Activated T-helper 2 cell treated with anti-CD3 and anti-CD28 coated beads, Interferon-gamma antibody, Interleukin-2, Interleukin-4, amounts not matched to agents 10 μg/mL and 5 μg/mL and 100 μg/mL, durations not matched to agents 14 hours and 24 hours and 36 hours (primary cell): Measurements from ENCODE around the gene RTN4IP1. TPM values are rescaled to one million over a fixed set of nuclear protein-coding genes. Genes with fewer than 3 reads are reported as not detected.
"Not testable (repeated sequence)": the region's sequence is repeated elsewhere in the genome, so short reads cannot be mapped to it uniquely, and the experiment has no call there.

ENCODE experiments used
- DNase-seq: peaks from one replicate; pipeline ENCODE4 v3.0.0; 2021; ENCODE audit warnings: low spot score
- H3K27ac Mint-ChIP-seq: one replicate; pipeline ENCODE4 v1.8.0; 2021; ENCODE audit warnings: mixed read lengths
- H3K27me3 Mint-ChIP-seq: one replicate; pipeline ENCODE4 v1.8.0; 2021; ENCODE audit warnings: low read depth, mixed read lengths
- H3K36me3 Mint-ChIP-seq: one replicate; pipeline ENCODE4 v1.8.0; 2021; ENCODE audit warnings: low read depth, mixed read lengths
- H3K4me1 Mint-ChIP-seq: one replicate; pipeline ENCODE4 v1.8.0; 2021; ENCODE audit warnings: low read depth, mixed read lengths
- H3K4me3 Mint-ChIP-seq: one replicate; pipeline ENCODE4 v1.8.0; 2021; ENCODE audit warnings: low read depth, mild to moderate bottlenecking, moderate library complexity, mixed read lengths
- H3K9me3 Mint-ChIP-seq: one replicate; pipeline ENCODE4 v1.8.0; 2021; ENCODE audit warnings: mixed read lengths
- intact Hi-C: fragments of 100-400 bp; cut with micrococcal nuclease; formaldehyde crosslinking; loops from one replicate; pipeline ENCODE4 v1.15.1; 2023
- total RNA-seq: library from RNA; stranded (reverse); gene quantifications from 2 replicates; pipeline ENCODE4 v1.2.3, GENCODE V29; 2022

Gene RTN4IP1
- total RNA-seq, 1 donor from 2014 or later: 6.4 TPM

- Mint-ChIP-seq H3K27ac (no peak overlapping the region), H3K4me1 (peaks cover 20% of the 10 kb centered on the region), H3K27me3 (no peaks in the 10 kb centered on the region), H3K9me3 (no peaks in the 10 kb centered on the region), H3K36me3 (peaks cover 67% of the 10 kb centered on the region), H3K4me3 (no peak overlapping the region)
- no peak for DNase-seq
- intact Hi-C loops: no loop called here
Observed at GRCh38 chr6:106642476-106642875, 13.2 kb upstream of the RTN4IP1 start.

GRCh38 chr6:106639812-106640211 lies 10.5 kb upstream of the RTN4IP1 start:
- H3K36me3 Mint-ChIP-seq: peaks cover 58% of the 10 kb centered on the region
- intact Hi-C loops: no loop called here
- no peak overlapping the region for H3K4me3 Mint-ChIP-seq
- no peaks in the 10 kb centered on the region for H3K27me3 Mint-ChIP-seq
- no peak overlapping the region for H3K27ac Mint-ChIP-seq
- DNase-seq: no peak
- H3K4me1 Mint-ChIP-seq: peaks cover 30% of the 10 kb centered on the region
- H3K9me3 Mint-ChIP-seq: no peaks in the 10 kb centered on the region

GRCh38 chr6:106637717-106638341 lies 8.5 kb upstream of the RTN4IP1 start:
- Mint-ChIP-seq H3K4me3 (no peak overlapping the region), H3K27ac (no peak overlapping the region), H3K36me3 (peaks cover 49% of the 10 kb centered on the region), H3K4me1 (peaks cover 36% of the 10 kb centered on the region), H3K27me3 (no peaks in the 10 kb centered on the region), H3K9me3 (no peaks in the 10 kb centered on the region)
- no peak for DNase-seq
- intact Hi-C loops: no loop called here

DNA sequence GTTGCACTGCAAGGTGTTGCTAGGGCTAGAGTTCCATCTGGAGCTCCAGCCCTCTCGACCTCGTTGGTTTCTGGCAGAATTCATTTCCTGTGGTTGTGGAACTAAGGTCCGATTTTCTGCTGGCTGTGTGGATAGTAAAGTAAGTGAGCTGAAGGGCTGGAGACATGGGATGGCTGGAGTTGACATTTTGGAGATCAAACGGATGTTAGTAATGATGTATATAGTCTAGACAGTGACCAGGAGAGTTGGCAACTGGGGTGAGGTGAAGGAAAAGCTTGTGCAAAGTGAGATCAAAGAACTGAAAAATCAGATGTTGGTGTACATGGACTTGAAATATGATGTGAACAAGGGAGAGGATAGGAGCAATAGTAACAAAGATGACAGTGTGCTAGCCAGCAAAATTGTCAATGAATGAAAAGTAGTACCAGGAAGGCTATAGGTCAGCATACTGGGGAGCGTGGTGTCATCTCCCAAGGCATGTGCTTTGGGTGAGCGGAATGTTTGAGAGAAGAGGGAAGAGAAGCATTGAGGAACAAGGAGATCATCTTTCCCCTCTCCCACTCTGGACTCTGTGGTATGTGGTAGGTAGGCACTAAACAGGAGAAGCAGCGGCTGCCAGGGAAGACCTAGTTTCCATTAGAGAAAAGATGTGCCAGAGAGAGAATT lies 7.9 kb upstream of the RTN4IP1 start:
- Mint-ChIP-seq H3K9me3 (no peaks in the 10 kb centered on the region), H3K27ac (peak overlapping the region; percentile 7), H3K27me3 (no peaks in the 10 kb centered on the region), H3K4me3 (no peak overlapping the region), H3K4me1 (peaks cover 39% of the 10 kb centered on the region), H3K36me3 (peaks cover 47% of the 10 kb centered on the region)
- no peak for DNase-seq
- intact Hi-C loops: no loop called here

DNA sequence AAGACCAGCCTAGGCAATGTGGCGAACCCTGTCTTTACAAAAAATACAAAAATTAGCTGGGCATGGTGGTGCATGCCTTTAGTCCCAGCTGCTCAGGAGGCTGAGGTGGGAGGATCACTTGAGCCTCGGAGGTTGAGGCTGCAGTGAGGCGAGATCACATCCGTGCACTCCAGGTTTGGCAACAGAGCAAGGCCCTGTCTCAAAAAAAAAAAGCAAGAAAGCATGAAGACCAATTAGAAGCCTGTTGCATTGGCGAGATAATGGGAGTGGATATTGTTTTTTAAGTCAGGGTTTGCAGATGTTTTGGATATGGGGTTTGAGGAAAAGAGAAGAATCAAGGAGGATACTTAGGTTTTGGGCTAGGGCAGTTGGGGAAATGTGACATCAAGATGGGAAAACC lies 5.3 kb upstream of the RTN4IP1 start:
- Mint-ChIP-seq H3K4me3 (no peak overlapping the region), H3K27ac (no peak overlapping the region), H3K36me3 (peaks cover 33% of the 10 kb centered on the region), H3K9me3 (no peaks in the 10 kb centered on the region), H3K27me3 (no peaks in the 10 kb centered on the region), H3K4me1 (peaks cover 44% of the 10 kb centered on the region)
- no peak for DNase-seq
- intact Hi-C loops: no loop called here

GRCh38 chr6:106631346-106631745 lies 2.0 kb upstream of the RTN4IP1 start:
- H3K27ac Mint-ChIP-seq: no peak overlapping the region
- H3K4me3 Mint-ChIP-seq: no peak overlapping the region
- H3K36me3 Mint-ChIP-seq: peaks cover 20% of the 10 kb centered on the region
- H3K27me3 Mint-ChIP-seq: no peaks in the 10 kb centered on the region
- peaks cover 39% of the 10 kb centered on the region for H3K4me1 Mint-ChIP-seq
- no peaks in the 10 kb centered on the region for H3K9me3 Mint-ChIP-seq
- intact Hi-C loops: no loop called here
- DNase-seq: no peak

DNA sequence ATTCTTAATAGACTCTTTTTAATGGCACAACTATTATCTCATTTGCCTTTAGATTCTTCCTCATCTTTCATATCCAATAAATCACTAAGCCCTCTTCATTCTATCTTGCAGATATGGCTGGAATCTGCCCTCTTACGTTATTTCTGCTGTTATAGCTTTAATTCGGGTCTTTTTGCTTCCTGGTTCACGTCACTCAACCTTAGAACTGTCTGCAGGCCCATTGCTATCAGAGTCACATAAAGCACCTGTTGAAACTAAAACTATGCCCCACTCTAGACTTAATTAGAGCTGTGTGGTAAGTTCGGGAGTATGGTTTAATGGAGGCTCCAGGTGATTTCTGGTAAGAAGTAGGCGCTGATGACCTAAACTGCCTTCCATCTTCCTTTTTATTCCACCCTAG lies 1.1 kb upstream of the RTN4IP1 start:
- H3K4me3 Mint-ChIP-seq: peak overlapping the region; percentile 91
- H3K27ac Mint-ChIP-seq: peak overlapping the region; percentile 97
- intact Hi-C loops: no loop called here
- DNase-seq: no peak
- H3K36me3 Mint-ChIP-seq: peaks cover 20% of the 10 kb centered on the region
- H3K4me1 Mint-ChIP-seq: peaks cover 43% of the 10 kb centered on the region
- H3K27me3 Mint-ChIP-seq: no peaks in the 10 kb centered on the region
- no peaks in the 10 kb centered on the region for H3K9me3 Mint-ChIP-seq

DNA sequence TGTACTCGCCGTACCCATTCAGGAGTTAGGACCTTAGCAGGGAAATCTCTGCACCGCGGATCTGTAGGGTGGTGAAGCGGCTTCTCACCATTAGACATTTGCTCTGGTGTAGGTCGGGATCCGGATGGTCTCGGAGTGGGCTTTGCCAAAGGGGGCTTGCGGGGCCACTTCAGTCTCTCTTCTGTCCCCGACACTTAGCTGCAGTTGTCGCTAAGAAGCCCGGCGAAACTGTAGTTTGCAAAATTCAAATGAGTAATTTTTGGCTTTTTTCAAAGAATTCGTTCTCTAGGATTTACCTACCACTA lies 513 bp upstream of the RTN4IP1 start:
- Mint-ChIP-seq H3K4me3 (peak overlapping the region; percentile 91), H3K9me3 (no peaks in the 10 kb centered on the region), H3K27me3 (no peaks in the 10 kb centered on the region), H3K27ac (peak overlapping the region; percentile 97), H3K36me3 (peaks cover 16% of the 10 kb centered on the region), H3K4me1 (peaks cover 43% of the 10 kb centered on the region)
- intact Hi-C loops: loop anchor here (1.0 to 5.0 kb wide), 3 partner anchors 17 to 829 kb away; partner anchors contain the start of gene PDSS2
- DNase-seq: no peak

- DNase-seq: no peak
- peak overlapping the region; percentile 97 for H3K27ac Mint-ChIP-seq
- peaks cover 9% of the 10 kb centered on the region for H3K36me3 Mint-ChIP-seq
- H3K27me3 Mint-ChIP-seq: no peaks in the 10 kb centered on the region
- intact Hi-C loops: loop anchor here (1.0 to 5.0 kb wide), 3 partner anchors 15 to 830 kb away; partner anchors contain the start of gene PDSS2
- H3K9me3 Mint-ChIP-seq: no peaks in the 10 kb centered on the region
- H3K4me1 Mint-ChIP-seq: peaks cover 38% of the 10 kb centered on the region
- H3K4me3 Mint-ChIP-seq: peak overlapping the region; percentile 91
Observed at GRCh38 chr6:106628658-106629102, 618 bp downstream of the RTN4IP1 start.

GRCh38 chr6:106627760-106628159 lies 1.5 kb downstream of the RTN4IP1 start:
- peak overlapping the region; percentile 91 for H3K4me3 Mint-ChIP-seq
- peaks cover 36% of the 10 kb centered on the region for H3K4me1 Mint-ChIP-seq
- intact Hi-C loops: loop anchor here (2.0 to 5.0 kb wide), 2 partner anchors 115 to 831 kb away; partner anchors contain the start of gene PDSS2
- not testable (repeated sequence) for H3K9me3 Mint-ChIP-seq, H3K27me3 Mint-ChIP-seq, DNase-seq
- peak overlapping the region; percentile 59 for H3K27ac Mint-ChIP-seq
- peaks cover 11% of the 10 kb centered on the region for H3K36me3 Mint-ChIP-seq

DNA sequence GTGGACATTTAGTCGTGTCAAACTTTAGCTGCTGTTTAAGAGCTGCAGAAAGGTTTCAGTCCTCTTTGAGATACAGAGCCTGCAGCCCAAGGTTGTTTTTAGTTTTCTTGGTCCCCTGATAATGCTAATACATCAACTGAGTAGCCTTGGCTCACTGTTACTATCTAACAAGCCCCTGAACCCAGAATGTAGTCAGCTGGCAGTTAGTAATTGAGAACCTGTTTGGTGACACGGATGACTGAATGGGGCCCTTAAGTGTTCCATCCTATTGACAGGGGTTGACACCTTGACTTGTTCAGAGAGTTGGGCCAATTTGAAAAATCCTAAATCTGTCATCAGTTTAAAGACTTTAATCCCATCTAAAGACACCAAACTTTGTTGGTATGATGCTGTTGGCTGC lies 2.8 kb downstream of the RTN4IP1 start:
- Mint-ChIP-seq H3K36me3 (peaks cover 14% of the 10 kb centered on the region), H3K9me3 (peaks cover 7% of the 10 kb centered on the region), H3K4me1 (peaks cover 31% of the 10 kb centered on the region), H3K4me3 (no peak overlapping the region), H3K27ac (no peak overlapping the region), H3K27me3 (no peaks in the 10 kb centered on the region)
- no peak for DNase-seq
- intact Hi-C loops: loop anchor here (5.0 kb wide), 1 partner anchor 114 kb away; no protein-coding TSS in a partner anchor

DNA sequence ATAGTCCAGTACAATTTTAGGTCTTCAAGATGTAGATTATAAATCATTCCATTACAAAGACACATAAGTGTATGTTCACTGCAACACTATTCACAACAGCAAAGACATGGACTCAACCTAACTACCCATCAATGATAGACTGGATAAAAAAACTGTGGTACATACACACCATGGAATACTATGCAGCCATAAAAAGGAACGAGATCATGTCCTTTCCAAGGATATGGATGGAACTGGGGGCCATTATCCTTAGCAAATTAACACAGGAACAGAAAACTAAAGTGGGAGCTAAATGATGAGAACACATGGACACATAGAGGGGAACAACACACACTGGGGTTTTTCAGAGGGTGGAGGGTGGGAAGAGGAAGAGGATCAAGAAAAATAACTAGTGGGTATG lies 6.3 kb downstream of the RTN4IP1 start:
- no peak overlapping the region for H3K4me3 Mint-ChIP-seq
- H3K9me3 Mint-ChIP-seq: peaks cover 7% of the 10 kb centered on the region
- peaks cover 36% of the 10 kb centered on the region for H3K4me1 Mint-ChIP-seq
- peaks cover 24% of the 10 kb centered on the region for H3K36me3 Mint-ChIP-seq
- H3K27me3 Mint-ChIP-seq: no peaks in the 10 kb centered on the region
- intact Hi-C loops: no loop called here
- no peak for DNase-seq
- H3K27ac Mint-ChIP-seq: no peak overlapping the region

GRCh38 chr6:106622412-106622811 lies 6.9 kb downstream of the RTN4IP1 start:
- Mint-ChIP-seq H3K36me3 (peaks cover 25% of the 10 kb centered on the region), H3K4me3 (no peak overlapping the region), H3K9me3 (peaks cover 7% of the 10 kb centered on the region), H3K27ac (no peak overlapping the region), H3K4me1 (peaks cover 36% of the 10 kb centered on the region), H3K27me3 (no peaks in the 10 kb centered on the region)
- intact Hi-C loops: no loop called here
- no peak for DNase-seq
